GM18951 (cell line): Measurements from ENCODE around the gene KRT35.

Experiments
- POLR2A ChIP-seq: IDR thresholded peaks from 4 replicates; pipeline ENCODE4 v1.6.1; 2011; ENCODE audit warnings: mild to moderate bottlenecking; ENCODE audit not compliant: insufficient read length, insufficient read depth; ENCODE audit errors: extremely low read depth
- in situ Hi-C: fragments of 300-500 bp; cut with MboI; formaldehyde crosslinking; loops from one replicate; pipeline ENCODE4 v1.12.0; 2022; ENCODE audit warnings: low sequenced_read_pairs, mixed read lengths, inconsistent platforms; ENCODE audit not compliant: unreplicated experiment

The KRT35 gene

GRCh38 chr17:41490000-41490990 lies 9.3 kb upstream of the KRT35 start:
- TF ChIP-seq POLR2A: no peak
- in situ Hi-C loops: no loop called here

GRCh38 chr17:41489531-41489930 lies 8.6 kb upstream of the KRT35 start, which contains the start of gene KRT36:
Gene KRT36, minus strand, starts transcription at chr17:41489910. Its CDS starts 46 bp downstream, at chr17:41489864.
- in situ Hi-C loops: no loop called here

GRCh38 chr17:41486809-41487530 lies 6.0 kb upstream of the KRT35 start:
- in situ Hi-C loops: no loop called here

More at GRCh38 chr17:41489531-41489930, 8.6 kb upstream of the KRT35 start, which contains the start of gene KRT36:
- no peak for TF ChIP-seq POLR2A

GRCh38 chr17:41486316-41486715 lies 5.4 kb upstream of the KRT35 start:
- TF ChIP-seq POLR2A: no peak
- in situ Hi-C loops: no loop called here

More at GRCh38 chr17:41486809-41487530, 6.0 kb upstream of the KRT35 start:
- no peak for TF ChIP-seq POLR2A

GRCh38 chr17:41484920-41485904 lies 4.3 kb upstream of the KRT35 start:
- in situ Hi-C loops: no loop called here

GRCh38 chr17:41483991-41484826 lies 3.3 kb upstream of the KRT35 start:
- in situ Hi-C loops: no loop called here
- TF ChIP-seq POLR2A: no peak

More at GRCh38 chr17:41484920-41485904, 4.3 kb upstream of the KRT35 start:
- no peak for TF ChIP-seq POLR2A

GRCh38 chr17:41483531-41483930 lies 2.6 kb upstream of the KRT35 start:
- no peak for TF ChIP-seq POLR2A
- in situ Hi-C loops: no loop called here

GRCh38 chr17:41480581-41480980 lies 370 bp downstream of the KRT35 start:
- in situ Hi-C loops: no loop called here
- no peak for TF ChIP-seq POLR2A

GRCh38 chr17:41480136-41480535 lies 815 bp downstream of the KRT35 start:
- in situ Hi-C loops: no loop called here
- no peak for TF ChIP-seq POLR2A

- no peak for TF ChIP-seq POLR2A
- in situ Hi-C loops: no loop called here
Measured at GRCh38 chr17:41478237-41478636, 2.7 kb downstream of the KRT35 start.
